Brain microvascular endothelial cell (primary cell): ENCODE results near the gene BOLA2B.

ENCODE experiments used
- DNase-seq: peaks from one replicate; pipeline ENCODE4 v3.0.0-alpha.2; 2020
- H3K27ac ChIP-seq: fragments of 250-450 bp; sonication (Bioruptor Pico); 2 replicates; pipeline ENCODE4 v1.5.1; 2020; ENCODE audit warnings: mild to moderate bottlenecking, moderate library complexity
- H3K27me3 ChIP-seq: fragments of 250-450 bp; sonication (Bioruptor Pico); replicated peaks from 2 replicates; pipeline ENCODE4 v1.5.1; 2020; ENCODE audit warnings: mild to moderate bottlenecking
- H3K36me3 ChIP-seq: fragments of 250-450 bp; sonication (Bioruptor Pico); replicated peaks from 2 replicates; pipeline ENCODE4 v1.5.1; 2020; ENCODE audit warnings: mild to moderate bottlenecking
- H3K4me3 ChIP-seq: 2 replicates; pipeline ENCODE4 v1.5.1; 2011; ENCODE audit warnings: low read depth, mild to moderate bottlenecking, control low read depth, low read length, moderate library complexity
- in situ Hi-C: cut with HindIII; loops from 2 replicates; pipeline ENCODE4 v1.10.0; 2017; ENCODE audit warnings: low sequenced_read_pairs, low pct_ligation_motif_present
- TF ChIP-seq, protein P1 (sequence below): IDR thresholded peaks from 2 replicates; pipeline ENCODE4 v1.5.1; 2011; ENCODE audit warnings: low read depth, mild to moderate bottlenecking, moderate library complexity, low read length, control low read depth, inconsistent platforms; ENCODE audit errors: missing control alignments

The BOLA2B gene

DNA sequence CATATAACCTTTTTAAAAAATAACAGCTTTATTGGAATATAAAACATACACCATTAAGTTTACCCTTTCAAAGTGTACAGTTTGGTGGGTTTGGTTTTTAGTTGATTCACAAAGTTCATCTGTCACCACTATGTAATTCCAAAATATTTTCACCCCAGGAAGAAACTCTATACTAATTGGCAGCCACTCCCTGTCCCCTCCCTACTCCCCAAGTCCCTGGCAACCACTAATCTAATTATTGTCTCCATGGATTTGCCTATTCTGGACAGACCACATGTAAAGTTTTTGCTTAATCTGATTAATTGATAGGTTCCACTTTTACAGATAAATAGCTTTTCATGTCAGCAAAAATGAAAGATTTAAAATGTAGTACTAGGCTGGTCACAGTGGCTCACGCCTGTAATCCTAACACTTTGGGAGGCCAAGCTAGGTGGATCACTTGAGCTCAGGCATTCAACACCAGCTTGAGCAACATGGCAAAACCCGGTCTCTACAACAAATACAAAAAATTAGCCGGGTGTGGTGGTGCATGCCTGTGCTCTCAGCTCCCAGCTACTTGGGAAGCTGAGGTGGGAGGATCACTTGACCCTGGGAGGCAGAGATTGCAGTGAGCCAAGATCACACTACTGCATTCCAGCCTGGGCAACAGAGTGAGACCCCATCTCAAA is 45.5 kb downstream of the BOLA2B start:
- Histone ChIP-seq H3K4me3 (no peak overlapping the region), H3K27me3 (no peaks in the 10 kb centered on the region), H3K27ac (no peak overlapping the region), H3K36me3 (no peaks in the 10 kb centered on the region)
- TF ChIP-seq, protein P1, sequence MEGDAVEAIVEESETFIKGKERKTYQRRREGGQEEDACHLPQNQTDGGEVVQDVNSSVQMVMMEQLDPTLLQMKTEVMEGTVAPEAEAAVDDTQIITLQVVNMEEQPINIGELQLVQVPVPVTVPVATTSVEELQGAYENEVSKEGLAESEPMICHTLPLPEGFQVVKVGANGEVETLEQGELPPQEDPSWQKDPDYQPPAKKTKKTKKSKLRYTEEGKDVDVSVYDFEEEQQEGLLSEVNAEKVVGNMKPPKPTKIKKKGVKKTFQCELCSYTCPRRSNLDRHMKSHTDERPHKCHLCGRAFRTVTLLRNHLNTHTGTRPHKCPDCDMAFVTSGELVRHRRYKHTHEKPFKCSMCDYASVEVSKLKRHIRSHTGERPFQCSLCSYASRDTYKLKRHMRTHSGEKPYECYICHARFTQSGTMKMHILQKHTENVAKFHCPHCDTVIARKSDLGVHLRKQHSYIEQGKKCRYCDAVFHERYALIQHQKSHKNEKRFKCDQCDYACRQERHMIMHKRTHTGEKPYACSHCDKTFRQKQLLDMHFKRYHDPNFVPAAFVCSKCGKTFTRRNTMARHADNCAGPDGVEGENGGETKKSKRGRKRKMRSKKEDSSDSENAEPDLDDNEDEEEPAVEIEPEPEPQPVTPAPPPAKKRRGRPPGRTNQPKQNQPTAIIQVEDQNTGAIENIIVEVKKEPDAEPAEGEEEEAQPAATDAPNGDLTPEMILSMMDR: no peak
- DNase-seq: no peak
- in situ Hi-C loops: no loop called here

DNA sequence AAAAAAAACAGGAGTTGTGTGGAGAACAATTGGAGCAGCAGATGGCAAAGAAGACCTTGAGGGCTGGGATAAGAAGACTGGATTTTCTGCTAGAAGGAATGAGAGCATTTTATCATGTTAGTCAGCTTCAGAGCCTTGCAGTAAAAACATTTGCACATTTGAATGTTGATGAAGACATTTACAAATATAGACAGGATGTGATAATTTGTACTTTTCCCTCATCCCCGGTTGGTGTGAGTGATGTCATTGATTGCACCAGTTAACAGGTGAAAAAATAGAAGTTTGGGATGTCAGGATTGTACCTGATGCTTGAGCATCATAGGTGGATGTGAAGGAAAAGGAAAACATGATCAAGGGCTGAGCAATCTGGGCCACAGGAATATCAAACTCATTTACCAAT is 47.8 kb downstream of the BOLA2B start:
- in situ Hi-C loops: no loop called here
- no peak for DNase-seq
- Histone ChIP-seq H3K27me3 (no peaks in the 10 kb centered on the region), H3K36me3 (no peaks in the 10 kb centered on the region), H3K27ac (no peak overlapping the region), H3K4me3 (no peak overlapping the region)
- TF ChIP-seq, protein P1: no peak

DNA sequence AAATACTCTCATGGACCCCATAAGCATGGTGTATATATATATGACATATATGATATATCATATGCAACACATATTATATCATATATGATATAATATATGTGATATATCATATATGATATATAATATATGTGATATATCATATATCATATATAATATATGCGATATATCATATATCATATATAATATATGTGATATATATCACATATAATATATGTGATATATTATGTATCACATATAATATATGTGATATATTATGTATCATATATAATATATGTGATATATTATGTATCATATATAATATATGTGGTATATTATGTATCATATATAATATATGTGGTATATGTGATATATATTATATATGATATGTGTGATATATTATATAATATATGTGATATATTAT is 48.5 kb downstream of the BOLA2B start:
- TF ChIP-seq, protein P1: no peak
- Histone ChIP-seq H3K27me3 (no peaks in the 10 kb centered on the region), H3K4me3 (no peak overlapping the region), H3K36me3 (no peaks in the 10 kb centered on the region), H3K27ac (no peak overlapping the region)
- in situ Hi-C loops: no loop called here
- no peak for DNase-seq

DNA sequence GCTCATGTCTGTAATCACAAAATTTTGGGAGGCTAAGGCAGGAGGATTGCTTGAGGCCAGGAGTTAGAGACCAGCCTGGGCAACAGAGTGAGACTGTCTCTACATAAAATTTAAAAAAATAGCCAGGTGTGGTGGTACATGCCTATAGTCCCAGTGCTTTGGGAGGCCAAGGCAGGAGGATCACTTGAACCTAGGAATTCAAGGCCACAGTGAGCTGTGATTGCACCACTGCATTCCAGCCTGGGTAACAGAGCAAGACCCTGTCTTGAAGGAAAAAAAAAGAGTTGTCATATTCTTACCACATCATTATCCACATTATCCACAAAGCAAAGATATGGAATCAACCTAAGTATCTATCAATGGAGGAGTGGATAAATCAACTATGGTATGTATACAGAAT is 49.4 kb downstream of the BOLA2B start:
- Histone ChIP-seq H3K36me3 (no peaks in the 10 kb centered on the region), H3K4me3 (no peak overlapping the region), H3K27ac (no peak overlapping the region), H3K27me3 (no peaks in the 10 kb centered on the region)
- no peak for DNase-seq
- TF ChIP-seq, protein P1: no peak
- in situ Hi-C loops: no loop called here

DNA sequence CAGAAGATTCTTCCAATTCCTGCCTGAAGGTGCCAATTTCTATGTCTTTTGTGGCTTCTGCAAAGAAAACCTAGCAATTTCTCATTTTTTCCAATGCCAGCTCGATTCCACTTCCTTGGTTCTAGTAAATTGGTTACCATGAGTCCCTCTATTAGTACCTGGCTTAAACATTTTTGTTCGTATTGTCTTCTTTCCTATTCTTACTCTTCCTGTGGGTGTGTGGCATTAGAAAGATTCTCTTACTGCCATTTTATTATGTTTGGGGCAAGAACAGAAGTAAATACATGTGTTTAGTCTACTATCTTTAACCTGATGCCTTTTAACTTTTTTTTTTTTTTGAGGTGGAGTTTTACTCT is 50.1 kb downstream of the BOLA2B start:
- in situ Hi-C loops: no loop called here
- H3K27me3 ChIP-seq: no peaks in the 10 kb centered on the region
- H3K27ac ChIP-seq: no peak overlapping the region
- H3K36me3 ChIP-seq: no peaks in the 10 kb centered on the region
- no peak for DNase-seq
- H3K4me3 ChIP-seq: no peak overlapping the region
- TF ChIP-seq, protein P1: no peak
